Fibroblast of skin of scalp (primary cell): Measurements from ENCODE around the gene ANXA6.

Experiments used
- DNase-seq: peaks from one replicate; pipeline ENCODE4 v3.0.0-alpha.2; 2013

ANXA6 gene

GRCh38 chr5:151079838-151080612, 77.6 kb downstream of the ANXA6 start:
- DNase-seq = peak; percentile 85

- DNase-seq = no peak
Observed at GRCh38 chr5:151078490-151079262, 78.9 kb downstream of the ANXA6 start.

- no peak for DNase-seq
Observed at GRCh38 chr5:151077967-151078366, 79.6 kb downstream of the ANXA6 start.

GRCh38 chr5:151077419-151077818, 80.2 kb downstream of the ANXA6 start:
- no peak for DNase-seq

GRCh38 chr5:151076616-151077015, 81.0 kb downstream of the ANXA6 start:
- no peak for DNase-seq

GRCh38 chr5:151075698-151076331, 81.8 kb downstream of the ANXA6 start:
- DNase-seq = peak; percentile 45

- DNase-seq = no peak
Observed at GRCh38 chr5:151074557-151074956, 83.0 kb downstream of the ANXA6 start.

GRCh38 chr5:151073280-151073679, 84.3 kb downstream of the ANXA6 start:
- DNase-seq = no peak

- DNase-seq = peak; percentile 79
Observed at GRCh38 chr5:151072630-151073025, 85.0 kb downstream of the ANXA6 start.

- peak; percentile 28 for DNase-seq
Observed at GRCh38 chr5:151071848-151072629, 85.5 kb downstream of the ANXA6 start.

GRCh38 chr5:151071021-151071420, 86.6 kb downstream of the ANXA6 start:
- DNase-seq = no peak

GRCh38 chr5:151070449-151070848, 87.1 kb downstream of the ANXA6 start:
- no peak for DNase-seq

- no peak for DNase-seq
Observed at GRCh38 chr5:151068433-151069197, 89.0 kb downstream of the ANXA6 start.

GRCh38 chr5:151067632-151068432, 89.7 kb downstream of the ANXA6 start:
- DNase-seq = no peak

- DNase-seq = no peak
Observed at GRCh38 chr5:151066920-151067319, 90.7 kb downstream of the ANXA6 start.

GRCh38 chr5:151065609-151066008, 92.0 kb downstream of the ANXA6 start:
- DNase-seq = no peak

- DNase-seq = no peak
Observed at GRCh38 chr5:151064916-151065499, 92.6 kb downstream of the ANXA6 start.

- peak; percentile 84 for DNase-seq
Observed at GRCh38 chr5:151063142-151063989, 94.2 kb downstream of the ANXA6 start.

GRCh38 chr5:151062405-151063141, 95.0 kb downstream of the ANXA6 start:
- no peak for DNase-seq
